GM13977 (cell line): Measurements from ENCODE around the gene LIN28B.

Experiments
- DNase-seq: peaks from one replicate; pipeline ENCODE4 v3.0.0; 2012; ENCODE audit warnings: low spot score
- in situ Hi-C: fragments of 300-500 bp; cut with MboI; formaldehyde crosslinking; loops from one replicate; pipeline ENCODE4 v1.12.0; 2022; ENCODE audit warnings: low sequenced_read_pairs, low pct_unique_long_range_greater_than_20kb, mixed read lengths, inconsistent platforms; ENCODE audit not compliant: unreplicated experiment
- TF ChIP-seq, protein P1 (sequence below): IDR thresholded peaks from 2 replicates; pipeline ENCODE4 v1.5.1; 2012; ENCODE audit warnings: mild to moderate bottlenecking, control low read depth; ENCODE audit not compliant: insufficient read depth; ENCODE audit errors: extremely low read depth, missing control alignments

Gene LIN28B

DNA sequence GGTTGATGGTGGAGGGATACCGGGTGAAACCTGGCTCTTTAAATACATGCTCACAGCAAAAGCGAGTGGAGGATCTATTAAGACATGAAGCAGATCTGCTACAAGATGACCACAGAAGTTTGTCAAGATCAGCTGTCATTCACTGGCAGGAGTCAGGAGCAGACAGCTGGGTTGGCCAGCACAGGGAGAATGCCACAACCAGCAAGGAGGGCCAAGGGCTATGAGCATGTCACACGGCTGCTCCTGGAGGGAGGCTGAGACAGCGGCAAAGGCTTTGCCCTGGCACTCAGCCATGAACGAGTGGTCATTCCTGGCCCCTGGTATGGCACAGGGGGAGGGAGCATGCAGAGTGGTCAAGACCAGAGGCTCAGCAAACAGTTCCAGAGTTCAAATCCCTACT is 145.3 kb downstream of the LIN28B start:
- no peak for DNase-seq
- in situ Hi-C loops: loop anchor here (25.0 kb wide), 1 partner anchor 110 kb away; no protein-coding TSS in a partner anchor
- TF ChIP-seq, protein P1, sequence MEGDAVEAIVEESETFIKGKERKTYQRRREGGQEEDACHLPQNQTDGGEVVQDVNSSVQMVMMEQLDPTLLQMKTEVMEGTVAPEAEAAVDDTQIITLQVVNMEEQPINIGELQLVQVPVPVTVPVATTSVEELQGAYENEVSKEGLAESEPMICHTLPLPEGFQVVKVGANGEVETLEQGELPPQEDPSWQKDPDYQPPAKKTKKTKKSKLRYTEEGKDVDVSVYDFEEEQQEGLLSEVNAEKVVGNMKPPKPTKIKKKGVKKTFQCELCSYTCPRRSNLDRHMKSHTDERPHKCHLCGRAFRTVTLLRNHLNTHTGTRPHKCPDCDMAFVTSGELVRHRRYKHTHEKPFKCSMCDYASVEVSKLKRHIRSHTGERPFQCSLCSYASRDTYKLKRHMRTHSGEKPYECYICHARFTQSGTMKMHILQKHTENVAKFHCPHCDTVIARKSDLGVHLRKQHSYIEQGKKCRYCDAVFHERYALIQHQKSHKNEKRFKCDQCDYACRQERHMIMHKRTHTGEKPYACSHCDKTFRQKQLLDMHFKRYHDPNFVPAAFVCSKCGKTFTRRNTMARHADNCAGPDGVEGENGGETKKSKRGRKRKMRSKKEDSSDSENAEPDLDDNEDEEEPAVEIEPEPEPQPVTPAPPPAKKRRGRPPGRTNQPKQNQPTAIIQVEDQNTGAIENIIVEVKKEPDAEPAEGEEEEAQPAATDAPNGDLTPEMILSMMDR: no peak

GRCh38 chr6:105105094-105105493 is 148.2 kb downstream of the LIN28B start:
- TF ChIP-seq, protein P1: no peak
- in situ Hi-C loops: loop anchor here (25.0 kb wide), 1 partner anchor 107 kb away; no protein-coding TSS in a partner anchor

GRCh38 chr6:105106260-105106659 is 149.4 kb downstream of the LIN28B start:
- TF ChIP-seq, protein P1: no peak
- DNase-seq: no peak
- in situ Hi-C loops: loop anchor here (25.0 kb wide), 1 partner anchor 106 kb away; no protein-coding TSS in a partner anchor

More at GRCh38 chr6:105105094-105105493, 148.2 kb downstream of the LIN28B start:
- no peak for DNase-seq

DNA sequence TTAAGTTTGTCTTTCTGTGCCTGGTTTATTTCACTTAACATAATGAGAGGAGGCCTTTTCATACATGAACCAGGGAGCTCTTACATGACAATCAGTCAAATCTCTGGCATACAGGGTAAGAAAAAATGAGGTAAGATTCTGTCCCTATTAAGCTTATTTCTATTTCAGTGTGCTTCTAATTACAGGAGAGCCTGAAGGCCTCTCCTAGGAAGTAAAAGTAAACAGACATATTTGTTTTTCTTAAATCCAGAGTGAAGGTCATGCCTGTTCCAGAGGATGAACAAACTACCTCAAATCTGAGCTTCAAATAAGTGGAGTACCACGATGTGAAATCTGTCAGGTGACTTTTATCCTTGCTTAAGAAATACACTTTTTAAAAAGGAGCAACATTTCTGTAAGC is 150.3 kb downstream of the LIN28B start:
- DNase-seq: no peak
- in situ Hi-C loops: loop anchor here (25.0 kb wide), 1 partner anchor 105 kb away; no protein-coding TSS in a partner anchor
- TF ChIP-seq, protein P1: no peak

GRCh38 chr6:105108631-105109262 is 151.8 kb downstream of the LIN28B start:
- DNase-seq: no peak
- in situ Hi-C loops: loop anchor here (25.0 kb wide), 1 partner anchor 104 kb away; no protein-coding TSS in a partner anchor
- TF ChIP-seq, protein P1: no peak

GRCh38 chr6:105109955-105110895 is 153.3 kb downstream of the LIN28B start:
- TF ChIP-seq, protein P1: no peak
- in situ Hi-C loops: loop anchor here (25.0 kb wide), 1 partner anchor 102 kb away; no protein-coding TSS in a partner anchor
- no peak for DNase-seq
